T-helper 2 cell treated with Interferon-gamma antibody and Interleukin-4, amounts not matched to agents 5 μg/mL and 100 μg/mL, for 36 hours (primary cell): ENCODE data around the gene SPP2.

Source experiments
- DNase-seq: peaks from one replicate; pipeline ENCODE4 v3.0.0; 2021; ENCODE audit warnings: low spot score
- H3K27ac Mint-ChIP-seq: one replicate; pipeline ENCODE4 v1.8.0; 2021; ENCODE audit warnings: mild to moderate bottlenecking, mixed read lengths
- H3K27me3 Mint-ChIP-seq: one replicate; pipeline ENCODE4 v1.8.0; 2021; ENCODE audit warnings: low read depth, mixed read lengths
- H3K36me3 Mint-ChIP-seq: one replicate; pipeline ENCODE4 v1.8.0; 2021; ENCODE audit warnings: low read depth, mixed read lengths
- H3K4me1 Mint-ChIP-seq: one replicate; pipeline ENCODE4 v1.8.0; 2021; ENCODE audit warnings: low read depth, mixed read lengths
- H3K4me3 Mint-ChIP-seq: one replicate; pipeline ENCODE4 v1.8.0; 2022; ENCODE audit warnings: mild to moderate bottlenecking, moderate library complexity, mixed read lengths
- H3K9me3 Mint-ChIP-seq: one replicate; pipeline ENCODE4 v1.8.0; 2021; ENCODE audit warnings: mixed read lengths

Gene SPP2

GRCh38 chr2:234060236-234060635 lies 9.7 kb downstream of the SPP2 start:
- no peaks in the 10 kb centered on the region for H3K36me3 Mint-ChIP-seq
- no peaks in the 10 kb centered on the region for H3K9me3 Mint-ChIP-seq
- peaks cover 49% of the 10 kb centered on the region for H3K27me3 Mint-ChIP-seq
- peaks cover 2% of the 10 kb centered on the region for H3K4me1 Mint-ChIP-seq
- no peak for DNase-seq
- no peak overlapping the region for H3K27ac Mint-ChIP-seq
- no peak overlapping the region for H3K4me3 Mint-ChIP-seq

- no peaks in the 10 kb centered on the region for H3K9me3 Mint-ChIP-seq
- no peak overlapping the region for H3K4me3 Mint-ChIP-seq
- no peak for DNase-seq
- no peak overlapping the region for H3K27ac Mint-ChIP-seq
- no peaks in the 10 kb centered on the region for H3K36me3 Mint-ChIP-seq
- peaks cover 47% of the 10 kb centered on the region for H3K27me3 Mint-ChIP-seq
- H3K4me1 Mint-ChIP-seq = peaks cover 2% of the 10 kb centered on the region
Measured at GRCh38 chr2:234061624-234062257, 11.2 kb downstream of the SPP2 start.

GRCh38 chr2:234066587-234066986 lies 16.1 kb downstream of the SPP2 start:
- Mint-ChIP-seq H3K27me3 (peaks cover 29% of the 10 kb centered on the region), H3K9me3 (peaks cover 4% of the 10 kb centered on the region), H3K36me3 (no peaks in the 10 kb centered on the region), H3K27ac (no peak overlapping the region), H3K4me1 (peaks cover 2% of the 10 kb centered on the region), H3K4me3 (no peak overlapping the region)
- no peak for DNase-seq

GRCh38 chr2:234071664-234072063 lies 21.2 kb downstream of the SPP2 start:
- DNase-seq = no peak
- Mint-ChIP-seq H3K27ac (no peak overlapping the region), H3K36me3 (no peaks in the 10 kb centered on the region), H3K9me3 (peaks cover 4% of the 10 kb centered on the region), H3K4me3 (no peak overlapping the region), H3K4me1 (peaks cover 2% of the 10 kb centered on the region), H3K27me3 (peaks cover 13% of the 10 kb centered on the region)

- Mint-ChIP-seq H3K36me3 (no peaks in the 10 kb centered on the region), H3K9me3 (peaks cover 4% of the 10 kb centered on the region), H3K4me1 (peaks cover 3% of the 10 kb centered on the region), H3K4me3 (no peak overlapping the region), H3K27me3 (peaks cover 13% of the 10 kb centered on the region), H3K27ac (no peak overlapping the region)
- DNase-seq = no peak
Measured at GRCh38 chr2:234072454-234072853, 22.0 kb downstream of the SPP2 start.

- no peaks in the 10 kb centered on the region for H3K36me3 Mint-ChIP-seq
- H3K4me1 Mint-ChIP-seq = peaks cover 3% of the 10 kb centered on the region
Measured at GRCh38 chr2:234074751-234075517, 24.4 kb downstream of the SPP2 start.

GRCh38 chr2:234075518-234075915 lies 25.0 kb downstream of the SPP2 start:
- Mint-ChIP-seq H3K9me3 (no peaks in the 10 kb centered on the region), H3K27ac (no peak overlapping the region), H3K4me1 (peaks cover 3% of the 10 kb centered on the region)

More at GRCh38 chr2:234074751-234075517, 24.4 kb downstream of the SPP2 start:
- H3K4me3 Mint-ChIP-seq = no peak overlapping the region
- no peak for DNase-seq
- no peak overlapping the region for H3K27ac Mint-ChIP-seq
- H3K9me3 Mint-ChIP-seq = no peaks in the 10 kb centered on the region
- H3K27me3 Mint-ChIP-seq = peaks cover 13% of the 10 kb centered on the region

GRCh38 chr2:234075947-234076346 lies 25.4 kb downstream of the SPP2 start:
- DNase-seq = no peak
- no peak overlapping the region for H3K4me3 Mint-ChIP-seq
- H3K4me1 Mint-ChIP-seq = peaks cover 3% of the 10 kb centered on the region
- H3K9me3 Mint-ChIP-seq = no peaks in the 10 kb centered on the region
- peaks cover 9% of the 10 kb centered on the region for H3K27me3 Mint-ChIP-seq
- no peak overlapping the region for H3K27ac Mint-ChIP-seq
- H3K36me3 Mint-ChIP-seq = no peaks in the 10 kb centered on the region

More at GRCh38 chr2:234075518-234075915, 25.0 kb downstream of the SPP2 start:
- peaks cover 11% of the 10 kb centered on the region for H3K27me3 Mint-ChIP-seq
- no peak for DNase-seq
- no peak overlapping the region for H3K4me3 Mint-ChIP-seq
- no peaks in the 10 kb centered on the region for H3K36me3 Mint-ChIP-seq

- peaks cover 3% of the 10 kb centered on the region for H3K4me1 Mint-ChIP-seq
- no peak for DNase-seq
- peaks cover 9% of the 10 kb centered on the region for H3K27me3 Mint-ChIP-seq
- H3K9me3 Mint-ChIP-seq = no peaks in the 10 kb centered on the region
- no peak overlapping the region for H3K27ac Mint-ChIP-seq
- H3K36me3 Mint-ChIP-seq = no peaks in the 10 kb centered on the region
- no peak overlapping the region for H3K4me3 Mint-ChIP-seq
Measured at GRCh38 chr2:234076451-234076850, 25.9 kb downstream of the SPP2 start.

GRCh38 chr2:234078129-234078528 lies 27.6 kb downstream of the SPP2 start:
- no peak overlapping the region for H3K27ac Mint-ChIP-seq
- DNase-seq = no peak
- no peak overlapping the region for H3K4me3 Mint-ChIP-seq
- H3K27me3 Mint-ChIP-seq = peaks cover 9% of the 10 kb centered on the region
- no peaks in the 10 kb centered on the region for H3K36me3 Mint-ChIP-seq
- no peaks in the 10 kb centered on the region for H3K9me3 Mint-ChIP-seq
- peaks cover 3% of the 10 kb centered on the region for H3K4me1 Mint-ChIP-seq

GRCh38 chr2:234081970-234082822 lies 31.7 kb downstream of the SPP2 start:
- Mint-ChIP-seq H3K27ac (no peak overlapping the region), H3K27me3 (peaks cover 32% of the 10 kb centered on the region), H3K36me3 (no peaks in the 10 kb centered on the region), H3K4me1 (peaks cover 2% of the 10 kb centered on the region), H3K4me3 (no peak overlapping the region), H3K9me3 (no peaks in the 10 kb centered on the region)
- no peak for DNase-seq

GRCh38 chr2:234083572-234084348 lies 33.3 kb downstream of the SPP2 start:
- Mint-ChIP-seq H3K27ac (no peak overlapping the region), H3K27me3 (peaks cover 39% of the 10 kb centered on the region), H3K36me3 (no peaks in the 10 kb centered on the region), H3K9me3 (peaks cover 6% of the 10 kb centered on the region), H3K4me3 (no peak overlapping the region), H3K4me1 (peaks cover 2% of the 10 kb centered on the region)
- DNase-seq = no peak

- Mint-ChIP-seq H3K4me3 (no peak overlapping the region), H3K27ac (no peak overlapping the region), H3K27me3 (peaks cover 40% of the 10 kb centered on the region), H3K9me3 (peaks cover 6% of the 10 kb centered on the region), H3K4me1 (no peaks in the 10 kb centered on the region), H3K36me3 (no peaks in the 10 kb centered on the region)
- no peak for DNase-seq
Measured at GRCh38 chr2:234091432-234091879, 41.0 kb downstream of the SPP2 start.
